Cardiac muscle cell (in vitro differentiated cells and primary cell): ENCODE measurements around the gene BRSK1. TPM values are rescaled to one million over a fixed set of nuclear protein-coding genes. Genes with fewer than 3 reads are reported as not detected.

Source experiments
- DNase-seq, 2 donors: peaks; one replicate each; pipeline versions ENCODE4 v3.0.0 to v3.0.0-alpha.2; 2010 to 2017; ENCODE audit warnings: low read depth in 1 of 2, low spot score in 1 of 2
- H3K27ac ChIP-seq: fragments of 200-600 bp; sonication (generic); 2 replicates; pipeline ENCODE4 v1.5.1; 2016
- H3K27me3 ChIP-seq: fragments of 200-600 bp; sonication (generic); 2 replicates; pipeline ENCODE4 v1.6.0; 2016; ENCODE audit warnings: control low read depth
- H3K36me3 ChIP-seq: fragments of 200-600 bp; sonication (generic); 2 replicates; pipeline ENCODE4 v1.5.1; 2016; ENCODE audit warnings: control low read depth
- H3K4me1 ChIP-seq: fragments of 200-600 bp; sonication (generic); 2 replicates; pipeline ENCODE4 v1.8.1; 2017; ENCODE audit warnings: low read depth, mild to moderate bottlenecking, mixed run types
- H3K4me3 ChIP-seq: fragments of 200-600 bp; sonication (generic); 2 replicates; pipeline ENCODE4 v1.5.1; 2016; ENCODE audit warnings: mild to moderate bottlenecking
- H3K9me3 ChIP-seq: fragments of 200-600 bp; sonication (generic); 2 replicates; pipeline ENCODE4 v1.5.1; 2017; ENCODE audit warnings: low read depth, mild to moderate bottlenecking, control low read depth
- polyA plus RNA-seq: library from polyadenylated mRNA; unstranded; fragments of >200 nt; fragmentation: Nextera tagmentation; extraction: Ambion mirVana; gene quantifications from 2 replicates; pipeline ENCODE4 v1.2.1, GENCODE V29; 2016
- total RNA-seq: library from RNA; depleted of rRNA; stranded (reverse); fragments of >200 nt; gene quantifications from 2 replicates; pipeline ENCODE4 v1.2.3, GENCODE V29; 2016
- TF ChIP-seq, protein P1 (sequence below): IDR thresholded peaks from 2 replicates; pipeline ENCODE4 v1.5.1; 2012; ENCODE audit warnings: low read depth, mild to moderate bottlenecking, low read length

The BRSK1 gene
- total and polyA plus RNA-seq, 2 experiments from 2014 or later: 3.5 to 34.4 TPM

DNA sequence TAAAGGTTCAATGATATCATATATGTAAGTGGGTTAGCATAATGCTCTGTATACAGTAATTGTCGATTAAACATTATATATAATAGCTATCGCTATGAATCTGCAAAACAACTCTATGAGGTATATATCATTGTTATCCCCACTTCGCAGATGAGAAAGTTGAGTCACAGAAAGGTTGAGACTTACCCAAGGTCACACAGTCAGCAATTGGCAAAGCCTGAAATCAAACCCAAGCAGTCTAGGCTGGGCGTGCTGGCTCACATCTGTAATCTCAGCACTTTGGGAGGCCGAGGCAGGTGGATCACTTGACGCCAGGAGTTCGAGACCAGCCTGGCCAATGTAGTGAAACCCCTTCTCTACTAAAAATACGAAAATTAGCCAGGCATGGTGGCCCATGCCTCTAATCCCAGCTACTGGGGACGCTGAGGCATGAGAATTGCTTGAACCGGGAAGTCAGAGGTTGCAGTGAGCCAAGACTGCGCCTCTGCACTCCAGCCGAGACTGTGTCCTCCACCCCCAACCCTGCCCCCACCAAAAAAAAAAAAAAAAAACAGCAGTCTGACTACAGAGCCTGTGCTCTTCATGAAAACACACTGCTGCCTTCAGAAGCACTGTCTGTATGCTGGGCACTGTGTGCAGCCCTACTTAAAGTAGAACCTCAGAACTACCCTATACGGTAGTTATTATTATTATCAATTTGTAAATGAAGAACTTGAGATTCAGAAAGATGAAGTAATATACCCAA lies 5.2 kb upstream of the BRSK1 start:
- peaks cover 3% of the 10 kb centered on the region for H3K36me3 ChIP-seq
- H3K4me1 ChIP-seq: no peaks in the 10 kb centered on the region
- TF ChIP-seq, protein P1, sequence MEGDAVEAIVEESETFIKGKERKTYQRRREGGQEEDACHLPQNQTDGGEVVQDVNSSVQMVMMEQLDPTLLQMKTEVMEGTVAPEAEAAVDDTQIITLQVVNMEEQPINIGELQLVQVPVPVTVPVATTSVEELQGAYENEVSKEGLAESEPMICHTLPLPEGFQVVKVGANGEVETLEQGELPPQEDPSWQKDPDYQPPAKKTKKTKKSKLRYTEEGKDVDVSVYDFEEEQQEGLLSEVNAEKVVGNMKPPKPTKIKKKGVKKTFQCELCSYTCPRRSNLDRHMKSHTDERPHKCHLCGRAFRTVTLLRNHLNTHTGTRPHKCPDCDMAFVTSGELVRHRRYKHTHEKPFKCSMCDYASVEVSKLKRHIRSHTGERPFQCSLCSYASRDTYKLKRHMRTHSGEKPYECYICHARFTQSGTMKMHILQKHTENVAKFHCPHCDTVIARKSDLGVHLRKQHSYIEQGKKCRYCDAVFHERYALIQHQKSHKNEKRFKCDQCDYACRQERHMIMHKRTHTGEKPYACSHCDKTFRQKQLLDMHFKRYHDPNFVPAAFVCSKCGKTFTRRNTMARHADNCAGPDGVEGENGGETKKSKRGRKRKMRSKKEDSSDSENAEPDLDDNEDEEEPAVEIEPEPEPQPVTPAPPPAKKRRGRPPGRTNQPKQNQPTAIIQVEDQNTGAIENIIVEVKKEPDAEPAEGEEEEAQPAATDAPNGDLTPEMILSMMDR: no peak
- no peak overlapping the region for H3K4me3 ChIP-seq
- H3K27me3 ChIP-seq: no peaks in the 10 kb centered on the region
- DNase-seq: no peak
- H3K9me3 ChIP-seq: no peaks in the 10 kb centered on the region
- H3K27ac ChIP-seq: peak overlapping the region; percentile 84

DNA sequence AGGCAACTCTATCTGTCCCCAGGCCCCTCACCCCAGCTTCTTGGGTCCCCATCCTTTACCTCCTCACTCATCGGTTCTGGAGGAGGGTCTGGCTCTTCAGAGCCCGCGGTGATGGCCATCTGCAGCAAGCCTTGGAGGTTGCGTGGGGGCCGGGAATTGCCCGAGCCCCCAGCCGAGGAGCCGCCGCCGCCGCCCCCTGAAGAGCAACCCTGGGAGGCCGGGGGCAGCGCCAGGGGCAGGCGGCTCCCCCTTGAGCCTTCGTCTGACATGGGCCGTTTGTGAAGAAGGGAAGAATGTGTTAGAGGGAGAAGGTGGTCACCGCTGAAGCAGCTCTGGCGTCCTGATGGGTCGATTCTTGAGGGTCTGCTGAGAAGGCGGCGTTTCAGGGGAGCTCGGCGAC lies 4.5 kb upstream of the BRSK1 start:
- DNase-seq: no peak
- TF ChIP-seq, protein P1: no peak

DNA sequence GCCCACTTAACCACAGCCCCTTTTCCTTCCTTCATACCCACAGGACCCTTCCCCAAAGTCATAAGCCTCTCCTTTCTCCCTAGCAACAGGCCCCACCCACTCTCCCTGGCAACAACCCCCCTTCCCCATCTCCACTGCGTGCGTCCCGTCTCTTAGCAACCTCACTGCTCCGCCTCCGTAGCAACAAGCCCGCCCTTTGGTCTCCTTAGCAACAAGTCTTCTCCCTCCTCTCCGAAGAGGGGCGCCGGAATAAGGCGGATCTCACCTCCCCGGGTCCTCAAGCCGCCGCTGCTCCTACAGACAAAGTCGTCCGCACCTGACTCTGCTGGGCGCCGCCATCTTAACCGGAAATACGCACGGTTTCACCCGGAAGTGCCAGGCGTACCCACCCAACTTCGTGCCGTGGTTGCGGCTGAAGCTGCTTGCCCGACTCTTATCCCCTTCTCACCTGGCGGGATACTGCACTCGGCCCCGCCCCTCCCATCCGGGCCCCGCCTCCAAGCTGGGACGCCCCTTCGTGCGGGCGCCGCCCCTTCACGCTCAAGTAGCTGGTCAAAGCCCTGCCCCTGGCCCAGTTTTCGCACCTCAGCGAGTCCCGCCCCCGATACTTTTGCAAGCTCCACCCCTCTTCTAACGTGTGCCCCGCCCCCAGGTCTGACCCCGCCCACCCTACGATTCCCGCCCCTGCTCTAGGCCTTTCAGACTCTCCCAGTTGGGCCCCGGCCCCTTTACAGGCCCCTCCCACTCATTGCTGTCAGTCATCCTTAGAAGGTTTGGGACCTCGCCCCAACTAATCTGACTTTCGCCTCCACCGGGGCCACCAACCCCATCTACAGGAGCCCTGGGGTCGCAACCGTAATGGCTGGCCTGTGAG lies 3.8 kb upstream of the BRSK1 start, which contains the start of gene HSPBP1:
Gene HSPBP1, minus strand, starts transcription at position 341 of the 874 bp plus-strand sequence. CDS start 502 bp downstream, outside the sequence.
- TF ChIP-seq, protein P1: no peak

More for the DNA sequence above, 4.5 kb upstream of the BRSK1 start:
- Histone ChIP-seq H3K27me3 (no peaks in the 10 kb centered on the region), H3K27ac (peak overlapping the region; percentile 84), H3K9me3 (no peaks in the 10 kb centered on the region), H3K36me3 (peaks cover 3% of the 10 kb centered on the region), H3K4me3 (peak overlapping the region; percentile 86), H3K4me1 (no peaks in the 10 kb centered on the region)

DNA sequence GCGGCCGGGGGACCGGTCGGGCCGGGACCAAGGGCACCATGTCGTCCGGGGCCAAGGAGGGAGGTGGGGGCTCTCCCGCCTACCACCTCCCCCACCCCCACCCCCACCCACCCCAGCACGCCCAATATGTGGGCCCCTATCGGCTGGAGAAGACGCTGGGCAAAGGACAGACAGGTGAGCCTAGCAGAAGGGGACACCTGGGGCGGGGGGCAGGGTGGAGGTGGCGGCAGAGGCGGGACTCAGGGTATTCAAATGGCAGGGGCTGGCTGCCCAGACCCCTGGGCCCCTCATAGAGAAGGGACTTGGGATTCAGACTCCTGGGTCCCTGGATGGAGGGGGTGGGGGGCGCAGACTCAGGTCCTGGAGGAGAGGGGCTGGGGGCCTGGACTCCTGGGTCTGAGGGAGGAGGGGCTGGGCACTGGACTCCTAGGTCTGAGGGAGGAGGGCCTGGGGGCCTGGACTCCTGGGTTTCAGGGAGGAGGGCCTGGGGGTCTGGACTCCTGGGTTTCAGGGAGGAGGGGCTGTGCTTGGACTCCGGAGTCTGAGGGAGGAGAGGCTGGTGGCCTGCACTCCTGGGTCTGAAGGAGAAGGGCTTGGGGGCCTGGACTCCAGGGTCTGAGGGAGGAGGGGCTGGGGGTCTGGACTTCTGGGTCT lies 735 bp downstream of the BRSK1 start:
- peak overlapping the region; percentile 98 for H3K4me3 ChIP-seq
- no peaks in the 10 kb centered on the region for H3K9me3 ChIP-seq
- peaks cover 8% of the 10 kb centered on the region for H3K4me1 ChIP-seq
- TF ChIP-seq, protein P1: no peak
- H3K27me3 ChIP-seq: no peaks in the 10 kb centered on the region
- peak overlapping the region; percentile 87 for H3K27ac ChIP-seq
- H3K36me3 ChIP-seq: peaks cover 6% of the 10 kb centered on the region
- no peak for DNase-seq

More for the DNA sequence above, 3.8 kb upstream of the BRSK1 start, which contains the start of gene HSPBP1:
- no peaks in the 10 kb centered on the region for H3K9me3 ChIP-seq
- DNase-seq: peak; percentile 94 to 97
- peaks cover 3% of the 10 kb centered on the region for H3K36me3 ChIP-seq
- H3K4me1 ChIP-seq: peaks cover 3% of the 10 kb centered on the region
- peak within 1 kb of the TSS; percentile 86 for H3K4me3 ChIP-seq
- H3K27me3 ChIP-seq: no peaks in the 10 kb centered on the region
- peak within 1 kb of the TSS; percentile 84 for H3K27ac ChIP-seq

DNA sequence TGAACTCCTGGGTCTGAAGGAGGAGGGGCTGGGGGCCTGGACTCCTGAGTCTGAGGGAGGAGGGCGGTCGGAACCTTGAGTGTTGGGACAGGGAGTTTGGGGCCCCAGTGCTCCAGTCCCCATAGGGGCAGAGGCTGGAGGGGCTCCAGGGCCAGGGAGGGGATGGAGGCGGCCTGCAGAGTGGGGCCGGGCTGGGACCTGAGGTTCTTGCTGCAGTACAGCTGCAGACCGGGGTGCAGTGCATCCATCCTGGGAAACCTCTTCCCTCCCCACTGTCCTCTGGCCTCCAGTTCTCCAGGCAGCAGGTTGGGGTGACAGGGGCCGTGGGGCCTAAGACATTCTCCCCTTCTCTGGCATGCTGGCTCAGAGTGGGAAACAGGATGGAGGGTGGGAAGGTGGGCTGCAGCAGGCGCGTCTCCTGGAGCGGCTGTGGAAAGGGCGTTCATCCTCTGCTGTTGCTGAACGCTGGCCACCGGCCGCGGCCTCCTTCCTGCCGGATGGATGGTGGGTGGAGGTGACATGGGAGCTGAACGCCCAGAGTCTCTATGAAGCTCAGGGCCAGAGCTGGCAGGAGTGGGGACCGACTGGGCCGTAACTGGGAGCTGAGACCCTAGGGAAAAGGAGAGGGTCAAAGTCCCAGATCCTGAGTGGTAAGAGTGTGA lies 1.6 kb downstream of the BRSK1 start:
- peaks cover 8% of the 10 kb centered on the region for H3K4me1 ChIP-seq
- peaks cover 14% of the 10 kb centered on the region for H3K36me3 ChIP-seq
- peak overlapping the region; percentile 98 for H3K4me3 ChIP-seq
- TF ChIP-seq, protein P1: no peak
- peak in 1 of 2 donors; percentile 7 for DNase-seq
- no peaks in the 10 kb centered on the region for H3K9me3 ChIP-seq
- no peaks in the 10 kb centered on the region for H3K27me3 ChIP-seq
- peak overlapping the region; percentile 87 for H3K27ac ChIP-seq
